WERI-Rb-1 (cell line): ENCODE measurements around the gene SGK1.
"Not testable (repeated sequence)": the region's sequence is repeated elsewhere in the genome, so short reads cannot be mapped to it uniquely, and the experiment has no call there.

Experiments
- DNase-seq: peaks from one replicate; pipeline ENCODE4 v3.0.0-alpha.2; 2020
- H3K27ac ChIP-seq: fragments of 250-450 bp; sonication (Bioruptor Pico); 2 replicates; pipeline ENCODE4 v1.5.1; 2020; ENCODE audit warnings: mild to moderate bottlenecking, moderate library complexity
- H3K27me3 ChIP-seq: fragments of 250-450 bp; sonication (Bioruptor Pico); 2 replicates; pipeline ENCODE4 v1.5.1; 2021; ENCODE audit warnings: mild to moderate bottlenecking, low read depth, moderate library complexity; ENCODE audit not compliant: insufficient read depth, severe bottlenecking
- H3K36me3 ChIP-seq: fragments of 250-450 bp; sonication (Bioruptor Pico); 2 replicates; pipeline ENCODE4 v1.5.1; 2020; ENCODE audit warnings: mild to moderate bottlenecking, moderate library complexity
- H3K4me3 ChIP-seq: 2 replicates; pipeline ENCODE4 v1.5.1; 2011; ENCODE audit warnings: low read depth, mild to moderate bottlenecking, control low read depth, low read length
- H3K9me3 ChIP-seq: fragments of 250-450 bp; sonication (Bioruptor Pico); 2 replicates; pipeline ENCODE4 v1.5.1; 2021; ENCODE audit warnings: mild to moderate bottlenecking, moderate library complexity; ENCODE audit not compliant: severe bottlenecking
- CTCF ChIP-seq: IDR thresholded peaks from 2 replicates; pipeline ENCODE4 v1.5.1; 2011; ENCODE audit warnings: low read depth, mild to moderate bottlenecking, control low read depth, inconsistent platforms, low read length

The SGK1 gene

DNA sequence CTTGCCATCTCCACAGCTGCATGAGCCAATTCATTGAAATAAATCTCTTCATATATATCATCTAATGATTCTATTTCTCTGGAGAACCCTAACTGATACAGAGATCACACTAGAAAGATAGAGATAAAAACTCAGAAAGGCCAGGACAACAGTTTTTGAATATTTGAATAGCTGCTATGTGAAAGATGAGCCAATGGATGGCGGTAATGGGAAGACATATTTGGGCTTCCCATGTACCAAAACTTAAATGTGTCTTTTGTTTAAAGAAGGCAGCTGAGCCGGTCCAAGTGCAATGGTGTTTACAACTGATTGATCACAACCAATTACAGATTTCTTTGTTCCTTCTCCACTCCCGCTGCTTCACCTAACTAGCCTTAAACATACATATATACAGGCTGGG, 35.1 kb downstream of the SGK1 start:
- DNase-seq, result no peak
- Histone ChIP-seq H3K27ac (no peak overlapping the region), H3K4me3 (no peak overlapping the region), H3K36me3 (no peaks in the 10 kb centered on the region), H3K9me3 (no peaks in the 10 kb centered on the region), H3K27me3 (no peaks in the 10 kb centered on the region)
- no peak for TF ChIP-seq CTCF

- Histone ChIP-seq H3K9me3 (no peaks in the 10 kb centered on the region), H3K27me3 (no peaks in the 10 kb centered on the region), H3K4me3 (no peak overlapping the region), H3K36me3 (no peaks in the 10 kb centered on the region), H3K27ac (no peak overlapping the region)
- no peak for TF ChIP-seq CTCF
- no peak for DNase-seq
These were observed 36.5 kb downstream of the SGK1 start for GRCh38 chr6:134281388-134281787.

DNA sequence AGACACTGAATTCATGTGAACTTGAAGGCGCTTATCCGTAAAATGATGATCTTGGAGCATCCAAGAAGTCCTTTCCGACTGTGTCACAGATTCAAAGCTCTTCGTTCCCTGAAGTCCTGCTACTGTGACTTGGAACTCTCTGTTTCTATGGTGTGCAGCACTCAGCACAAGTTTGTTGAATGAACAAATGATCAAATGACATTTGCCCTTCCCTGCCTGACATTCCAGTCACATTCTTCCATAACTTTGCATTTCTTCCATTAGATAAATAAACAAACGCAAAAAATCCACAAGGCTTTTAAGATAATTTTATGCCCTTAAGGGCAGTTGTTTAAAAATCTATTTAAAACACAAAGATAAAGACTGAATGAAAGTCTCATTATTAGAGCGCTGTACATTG, 39.9 kb downstream of the SGK1 start:
- H3K36me3 ChIP-seq, result no peaks in the 10 kb centered on the region
- H3K4me3 ChIP-seq, result no peak overlapping the region
- no peaks in the 10 kb centered on the region for H3K27me3 ChIP-seq
- TF ChIP-seq CTCF, result no peak
- H3K27ac ChIP-seq, result no peak overlapping the region
- no peaks in the 10 kb centered on the region for H3K9me3 ChIP-seq
- no peak for DNase-seq

DNA sequence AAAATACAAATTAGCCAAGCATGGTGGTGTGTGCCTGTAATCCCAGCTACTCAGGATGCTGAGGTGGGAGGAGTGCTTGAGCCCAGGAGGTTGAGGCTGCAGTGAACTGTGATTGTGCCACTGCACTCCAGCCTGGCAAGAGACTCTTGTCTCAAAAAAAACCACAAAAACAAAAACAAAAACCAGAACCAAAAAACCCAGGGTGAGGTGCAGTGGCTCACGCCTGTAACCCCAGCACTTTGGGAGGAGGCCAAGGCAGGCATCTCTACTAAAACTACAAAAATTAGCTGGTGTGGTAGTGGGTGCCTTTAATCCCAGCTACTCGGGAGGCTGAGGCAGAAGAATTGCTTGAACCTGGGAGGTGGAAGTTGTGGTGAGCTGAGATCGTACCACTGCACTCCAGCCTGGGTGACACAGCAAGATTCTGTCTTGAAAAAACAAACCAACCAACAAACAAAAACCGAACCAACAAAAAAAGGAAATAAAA, 41.0 kb downstream of the SGK1 start:
- H3K9me3 ChIP-seq, DNase-seq, H3K27me3 ChIP-seq, H3K36me3 ChIP-seq, H3K27ac ChIP-seq, H3K4me3 ChIP-seq: not testable (repeated sequence)

DNA sequence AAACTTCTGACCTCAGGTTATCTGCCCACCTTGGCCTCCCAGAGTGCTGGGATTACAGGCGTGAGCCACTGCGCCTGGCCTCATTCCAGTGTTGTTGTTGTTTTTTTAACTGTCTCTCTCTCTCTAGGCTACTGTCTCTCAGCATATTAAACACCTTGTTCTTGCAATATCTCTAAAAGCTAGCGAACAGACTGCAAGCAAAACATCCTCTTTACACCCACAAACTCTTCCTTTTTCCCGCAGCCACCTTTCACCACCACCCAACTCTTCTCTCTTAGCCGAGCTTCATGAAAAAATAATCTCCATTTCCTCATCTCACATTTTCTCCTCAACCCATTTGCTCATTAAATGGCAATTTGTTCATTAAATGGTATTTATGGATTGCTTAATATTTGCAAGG, 45.5 kb downstream of the SGK1 start:
- no peak for TF ChIP-seq CTCF
- DNase-seq, result no peak
- no peaks in the 10 kb centered on the region for H3K36me3 ChIP-seq
- H3K4me3 ChIP-seq, result no peak overlapping the region
- no peaks in the 10 kb centered on the region for H3K9me3 ChIP-seq
- no peaks in the 10 kb centered on the region for H3K27me3 ChIP-seq
- no peak overlapping the region for H3K27ac ChIP-seq

DNA sequence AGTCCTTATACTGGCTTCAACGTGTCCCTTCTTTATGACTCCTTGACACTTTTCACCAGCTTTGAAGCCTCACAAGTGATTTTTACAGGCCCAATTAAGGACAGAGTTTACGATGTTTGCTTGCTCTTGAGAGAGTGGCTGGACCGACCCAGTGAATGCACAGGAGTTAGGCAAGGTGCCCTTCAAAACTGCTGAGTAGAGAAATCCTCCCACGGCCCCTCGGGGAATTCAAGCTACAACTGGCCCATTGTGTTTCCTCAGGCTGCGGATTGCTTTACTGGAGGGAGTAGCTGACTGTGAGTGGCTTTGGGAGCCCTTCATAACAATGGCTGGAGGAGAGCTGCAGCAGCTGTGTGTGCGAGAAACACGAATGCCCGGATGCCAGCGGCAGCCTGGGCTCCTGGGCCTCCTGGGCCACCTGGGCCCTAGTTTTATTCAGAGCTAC, 50.0 kb downstream of the SGK1 start:
- no peaks in the 10 kb centered on the region for H3K27me3 ChIP-seq
- no peak overlapping the region for H3K27ac ChIP-seq
- no peak for TF ChIP-seq CTCF
- no peaks in the 10 kb centered on the region for H3K36me3 ChIP-seq
- H3K4me3 ChIP-seq, result no peak overlapping the region
- no peak for DNase-seq
- no peaks in the 10 kb centered on the region for H3K9me3 ChIP-seq
